Measurements from ENCODE around the gene ADAMTS14.

Gene ADAMTS14

DNA sequence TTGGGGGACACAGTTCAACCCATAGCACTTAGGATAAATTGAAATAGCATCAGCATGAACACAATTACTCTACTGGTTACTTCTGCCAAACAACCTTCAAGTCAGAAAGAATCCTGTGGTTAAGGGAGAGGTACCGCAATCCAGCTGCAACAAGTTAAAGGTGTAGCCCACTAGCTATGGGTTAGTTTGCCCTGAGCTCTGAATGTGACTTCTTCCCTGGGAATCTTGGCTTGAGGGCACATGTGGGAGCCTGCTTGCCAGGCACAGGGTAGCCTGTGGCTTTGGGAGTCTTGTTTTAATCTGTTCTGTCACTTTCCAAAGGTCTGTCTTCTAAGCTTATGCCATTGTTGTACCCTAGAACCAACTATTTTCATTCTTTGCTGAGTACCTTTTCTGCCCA is 134.5 kb downstream of the ADAMTS14 start:
- TF ChIP-seq SUZ12 (IDR thresholded peaks at IDR 0.05; ENCODE audit: extremely low read depth, insufficient read depth, insufficient read length) (no peak), ZNF274 (IDR thresholded peaks at IDR 0.05; ENCODE audit: low read depth, low read length) (no peak), YY1 (IDR thresholded peaks at IDR 0.05; ENCODE audit: insufficient read depth, insufficient read length) (no peak)
- DNase-seq (ENCODE audit: low read depth, low spot score), result no peak
- peaks cover 4% of the 10 kb centered on the region for H3K4me1 ChIP-seq (ENCODE audit: insufficient read depth, insufficient read length)

DNA sequence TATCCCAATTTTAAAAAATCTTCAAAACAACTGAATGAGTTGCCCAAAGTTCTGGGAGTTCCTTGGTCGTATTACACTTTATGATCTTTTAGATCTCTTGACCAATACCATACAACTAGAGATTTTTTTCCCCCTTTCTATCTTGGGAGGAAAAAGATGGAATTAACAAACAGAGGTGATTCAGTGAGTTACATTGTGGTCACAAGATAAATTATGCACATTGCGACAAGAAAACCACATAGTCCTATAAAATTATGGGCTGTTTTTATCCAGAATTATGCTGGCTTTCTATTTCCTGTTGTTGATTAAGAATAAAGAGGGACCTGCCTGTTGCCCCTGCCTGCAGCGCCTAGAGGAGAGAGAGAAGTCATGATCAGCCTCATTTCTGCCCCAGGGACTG is 135.2 kb downstream of the ADAMTS14 start:
- TF ChIP-seq YY1 (IDR thresholded peaks at IDR 0.05; ENCODE audit: insufficient read depth, insufficient read length), result no peak
- no peak for TF ChIP-seq ZNF274 (IDR thresholded peaks at IDR 0.05; ENCODE audit: low read depth, low read length)
- no peak for TF ChIP-seq SUZ12 (IDR thresholded peaks at IDR 0.05; ENCODE audit: extremely low read depth, insufficient read depth, insufficient read length)
- Histone ChIP-seq H3K27me3 (ENCODE audit: insufficient read depth, insufficient read length) (no peaks in the 10 kb centered on the region), H3K9ac (ENCODE audit: insufficient read length, low read depth) (no peak overlapping the region), H3K9me3 (ENCODE audit: insufficient read depth, low read length) (no peaks in the 10 kb centered on the region), H3K36me3 (ENCODE audit: insufficient read depth, insufficient read length, low read length) (no peaks in the 10 kb centered on the region), H3K4me3 (ENCODE audit: insufficient read length, low read depth) (no peak overlapping the region), H3K4me1 (ENCODE audit: insufficient read depth, insufficient read length) (peaks cover 4% of the 10 kb centered on the region)
- no peak for DNase-seq (ENCODE audit: low read depth, low spot score)

More for the DNA sequence above, 134.5 kb downstream of the ADAMTS14 start:
- Histone ChIP-seq H3K4me3 (ENCODE audit: insufficient read length, low read depth) (no peak overlapping the region), H3K9ac (ENCODE audit: insufficient read length, low read depth) (no peak overlapping the region), H3K9me3 (ENCODE audit: insufficient read depth, low read length) (no peaks in the 10 kb centered on the region), H3K36me3 (ENCODE audit: insufficient read depth, insufficient read length, low read length) (no peaks in the 10 kb centered on the region), H3K27me3 (ENCODE audit: insufficient read depth, insufficient read length) (no peaks in the 10 kb centered on the region)

DNA sequence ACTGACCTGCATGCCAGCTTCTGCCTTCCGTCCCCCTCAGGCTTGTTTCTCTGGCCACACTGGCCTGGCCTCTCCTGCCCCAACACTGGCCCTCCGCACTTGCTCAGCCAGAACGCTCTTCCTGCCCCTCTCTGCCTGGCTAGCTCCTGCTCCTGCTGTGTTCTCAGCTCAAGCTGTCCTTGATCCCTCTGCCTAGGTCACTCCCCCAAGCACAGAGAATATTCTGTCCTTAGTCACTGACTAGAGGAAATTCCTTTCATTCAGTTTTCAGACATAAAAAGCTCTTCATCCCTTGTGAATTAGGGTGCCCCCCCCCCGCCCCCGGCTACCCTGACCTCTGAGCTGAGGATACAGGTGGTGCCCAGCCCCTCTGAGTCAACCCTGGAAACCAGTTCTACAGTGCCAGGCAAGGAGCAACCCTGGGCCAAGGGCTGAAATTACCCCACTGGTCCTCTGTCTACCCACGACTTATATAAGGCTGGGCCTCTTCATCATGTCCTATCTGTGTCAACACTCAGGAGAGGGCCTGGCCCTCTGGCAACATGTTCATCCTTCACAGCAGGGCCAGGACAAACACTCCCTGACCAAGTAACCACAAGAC is 136.8 kb downstream of the ADAMTS14 start:
- DNase-seq (ENCODE audit: low read depth, low spot score), result no peak
- Histone ChIP-seq H3K4me3 (ENCODE audit: insufficient read length, low read depth) (no peak overlapping the region), H3K36me3 (ENCODE audit: insufficient read depth, insufficient read length, low read length) (no peaks in the 10 kb centered on the region), H3K4me1 (ENCODE audit: insufficient read depth, insufficient read length) (peaks cover 4% of the 10 kb centered on the region), H3K9me3 (ENCODE audit: insufficient read depth, low read length) (no peaks in the 10 kb centered on the region), H3K27me3 (ENCODE audit: insufficient read depth, insufficient read length) (no peaks in the 10 kb centered on the region), H3K9ac (ENCODE audit: insufficient read length, low read depth) (no peak overlapping the region)
- TF ChIP-seq ZNF274 (IDR thresholded peaks at IDR 0.05; ENCODE audit: low read depth, low read length) (no peak), YY1 (IDR thresholded peaks at IDR 0.05; ENCODE audit: insufficient read depth, insufficient read length) (no peak), SUZ12 (IDR thresholded peaks at IDR 0.05; ENCODE audit: extremely low read depth, insufficient read depth, insufficient read length) (no peak)

DNA sequence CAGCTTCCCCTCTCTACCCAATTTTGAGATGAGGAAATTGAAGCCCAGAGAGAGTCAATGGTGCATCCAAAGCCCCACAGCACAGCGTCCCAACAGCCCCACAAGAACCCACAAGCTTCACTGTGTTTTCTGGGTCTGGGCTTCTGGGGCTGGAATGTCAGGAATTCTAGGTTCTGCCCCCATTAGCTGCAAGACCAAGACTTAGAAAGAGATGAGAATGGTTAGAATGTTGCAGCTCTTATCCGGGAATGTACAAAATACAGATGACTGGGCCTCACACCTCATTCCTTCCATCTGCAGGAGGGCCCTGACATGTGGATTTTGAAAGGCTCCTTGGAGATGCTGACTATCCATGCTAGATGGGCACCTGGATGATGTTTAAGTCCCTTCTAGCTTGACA is 137.4 kb downstream of the ADAMTS14 start:
- Histone ChIP-seq H3K4me1 (ENCODE audit: insufficient read depth, insufficient read length) (peaks cover 4% of the 10 kb centered on the region), H3K9ac (ENCODE audit: insufficient read length, low read depth) (no peak overlapping the region), H3K27me3 (ENCODE audit: insufficient read depth, insufficient read length) (no peaks in the 10 kb centered on the region), H3K4me3 (ENCODE audit: insufficient read length, low read depth) (no peak overlapping the region), H3K36me3 (ENCODE audit: insufficient read depth, insufficient read length, low read length) (no peaks in the 10 kb centered on the region), H3K9me3 (ENCODE audit: insufficient read depth, low read length) (no peaks in the 10 kb centered on the region)
- peak; percentile 39 for DNase-seq (ENCODE audit: low read depth, low spot score)
- TF ChIP-seq SUZ12 (IDR thresholded peaks at IDR 0.05; ENCODE audit: extremely low read depth, insufficient read depth, insufficient read length) (no peak), YY1 (IDR thresholded peaks at IDR 0.05; ENCODE audit: insufficient read depth, insufficient read length) (no peak)

DNA sequence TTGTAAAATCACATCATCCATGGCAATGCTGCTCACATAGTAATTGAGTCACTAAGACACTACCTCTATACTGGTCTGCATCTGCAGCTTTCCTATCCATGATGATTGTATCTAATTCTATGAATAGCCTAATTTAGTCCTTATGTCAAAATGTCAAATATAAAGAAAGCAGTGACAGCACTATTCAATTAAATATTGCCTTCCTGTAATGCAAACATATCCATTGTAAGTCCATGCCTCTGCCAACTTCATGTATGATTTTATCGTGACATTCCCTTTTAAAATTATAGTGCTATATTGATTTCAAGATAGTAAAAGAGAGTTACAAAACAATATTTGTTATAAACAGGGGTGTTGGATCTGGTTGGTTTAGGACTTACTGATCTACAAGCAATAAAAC is 138.7 kb downstream of the ADAMTS14 start:
- H3K4me3 ChIP-seq (ENCODE audit: insufficient read length, low read depth), result no peak overlapping the region
- no peaks in the 10 kb centered on the region for H3K36me3 ChIP-seq (ENCODE audit: insufficient read depth, insufficient read length, low read length)
- no peaks in the 10 kb centered on the region for H3K27me3 ChIP-seq (ENCODE audit: insufficient read depth, insufficient read length)
- peaks cover 4% of the 10 kb centered on the region for H3K4me1 ChIP-seq (ENCODE audit: insufficient read depth, insufficient read length)
- no peak for DNase-seq (ENCODE audit: low read depth, low spot score)
- no peak overlapping the region for H3K9ac ChIP-seq (ENCODE audit: insufficient read length, low read depth)
- no peak for TF ChIP-seq SUZ12 (IDR thresholded peaks at IDR 0.05; ENCODE audit: extremely low read depth, insufficient read depth, insufficient read length)
- TF ChIP-seq ZNF274 (IDR thresholded peaks at IDR 0.05; ENCODE audit: low read depth, low read length), result no peak
- TF ChIP-seq YY1 (IDR thresholded peaks at IDR 0.05; ENCODE audit: insufficient read depth, insufficient read length), result no peak
- no peaks in the 10 kb centered on the region for H3K9me3 ChIP-seq (ENCODE audit: insufficient read depth, low read length)

DNA sequence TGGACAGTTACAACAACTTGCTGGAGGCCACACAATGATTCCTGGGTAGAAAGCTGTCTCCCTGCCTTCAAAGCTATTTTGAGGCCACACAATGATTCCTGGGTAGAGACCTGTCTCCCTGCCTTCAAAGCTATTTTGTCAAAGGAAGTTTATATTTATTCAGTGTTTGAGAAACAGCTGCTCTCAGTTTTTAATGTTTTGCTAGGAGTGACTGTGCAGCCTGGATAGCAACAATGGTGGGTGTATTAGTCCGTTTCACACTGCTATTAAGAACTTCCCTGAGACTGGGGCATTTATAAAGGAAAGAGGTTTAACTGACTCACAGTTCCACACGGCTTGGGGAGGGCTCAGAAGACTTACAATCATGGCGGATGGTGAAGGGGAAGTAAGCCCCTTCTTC is 139.6 kb downstream of the ADAMTS14 start:
- peaks cover 4% of the 10 kb centered on the region for H3K4me1 ChIP-seq (ENCODE audit: insufficient read depth, insufficient read length)
- no peak overlapping the region for H3K4me3 ChIP-seq (ENCODE audit: insufficient read length, low read depth)
- TF ChIP-seq SUZ12 (IDR thresholded peaks at IDR 0.05; ENCODE audit: extremely low read depth, insufficient read depth, insufficient read length), result no peak
- no peak for TF ChIP-seq YY1 (IDR thresholded peaks at IDR 0.05; ENCODE audit: insufficient read depth, insufficient read length)
- TF ChIP-seq ZNF274 (IDR thresholded peaks at IDR 0.05; ENCODE audit: low read depth, low read length), result no peak
- DNase-seq (ENCODE audit: low read depth, low spot score), result no peak
- no peaks in the 10 kb centered on the region for H3K27me3 ChIP-seq (ENCODE audit: insufficient read depth, insufficient read length)
- no peaks in the 10 kb centered on the region for H3K9me3 ChIP-seq (ENCODE audit: insufficient read depth, low read length)
- H3K9ac ChIP-seq (ENCODE audit: insufficient read length, low read depth), result no peak overlapping the region
- H3K36me3 ChIP-seq (ENCODE audit: insufficient read depth, insufficient read length, low read length), result no peaks in the 10 kb centered on the region

Measured in NT2/D1 (cell line).